Effector CD8-positive, alpha-beta T cell (primary cell): ENCODE data around the gene ERBB4.

Experiments used
- DNase-seq: peaks from one replicate; lab custom pipeline; 2025; lab: John Stamatoyannopoulos, UW

Gene ERBB4

GRCh38 chr2:212007972-212008371, 530.6 kb downstream of the ERBB4 start:
- no peak for DNase-seq

GRCh38 chr2:212005085-212005671, 533.4 kb downstream of the ERBB4 start:
- DNase-seq = no peak

GRCh38 chr2:212001325-212001724, 537.3 kb downstream of the ERBB4 start:
- no peak for DNase-seq

GRCh38 chr2:211996857-211997256, 541.7 kb downstream of the ERBB4 start:
- no peak for DNase-seq

GRCh38 chr2:211994806-211995205, 543.8 kb downstream of the ERBB4 start:
- no peak for DNase-seq

- DNase-seq = no peak
Observed at GRCh38 chr2:211990335-211990734, 548.3 kb downstream of the ERBB4 start.

- no peak for DNase-seq
Observed at GRCh38 chr2:211986313-211986712, 552.3 kb downstream of the ERBB4 start.

GRCh38 chr2:211985393-211985792, 553.2 kb downstream of the ERBB4 start:
- DNase-seq = no peak

- DNase-seq = no peak
Observed at GRCh38 chr2:211982162-211982561, 556.4 kb downstream of the ERBB4 start.

- no peak for DNase-seq
Observed at GRCh38 chr2:211981451-211981850, 557.2 kb downstream of the ERBB4 start.

GRCh38 chr2:211976076-211976475, 562.5 kb downstream of the ERBB4 start:
- DNase-seq = no peak

GRCh38 chr2:211967234-211967633, 571.4 kb downstream of the ERBB4 start:
- DNase-seq = no peak

GRCh38 chr2:211963969-211964368, 574.6 kb downstream of the ERBB4 start:
- no peak for DNase-seq

GRCh38 chr2:211957799-211958198, 580.8 kb downstream of the ERBB4 start:
- DNase-seq = no peak

GRCh38 chr2:211955648-211956047, 583.0 kb downstream of the ERBB4 start:
- no peak for DNase-seq

- no peak for DNase-seq
Observed at GRCh38 chr2:211948932-211949331, 589.7 kb downstream of the ERBB4 start.

- no peak for DNase-seq
Observed at GRCh38 chr2:211946960-211947359, 591.6 kb downstream of the ERBB4 start.

- DNase-seq = no peak
Observed at GRCh38 chr2:211944572-211944971, 594.0 kb downstream of the ERBB4 start.

GRCh38 chr2:211942153-211942552, 596.4 kb downstream of the ERBB4 start:
- no peak for DNase-seq

- no peak for DNase-seq
Observed at GRCh38 chr2:211941216-211941747, 597.3 kb downstream of the ERBB4 start.

GRCh38 chr2:211939177-211939576, 599.4 kb downstream of the ERBB4 start:
- DNase-seq = no peak

- DNase-seq = no peak
Observed at GRCh38 chr2:211934811-211935210, 603.8 kb downstream of the ERBB4 start.

- no peak for DNase-seq
Observed at GRCh38 chr2:211931314-211931713, 607.3 kb downstream of the ERBB4 start.

- no peak for DNase-seq
Observed at GRCh38 chr2:211930331-211930730, 608.3 kb downstream of the ERBB4 start.
